HFFc6 (cell line): ENCODE data around the gene FCHO1. TPM values are rescaled to one million over a fixed set of nuclear protein-coding genes. Genes with fewer than 3 reads are reported as not detected.

Experiments
- DNase-seq: peaks from one replicate; pipeline ENCODE4 v3.0.0-alpha.2; 2018
- H3K27ac Mint-ChIP-seq: 2 replicates; pipeline ENCODE4 v1.8.0; 2020; ENCODE audit warnings: mild to moderate bottlenecking, mixed read lengths
- H3K27me3 Mint-ChIP-seq: 2 replicates; pipeline ENCODE4 v1.8.0; 2021; ENCODE audit warnings: mild to moderate bottlenecking, moderate library complexity, mixed read lengths; ENCODE audit not compliant: insufficient read depth
- H3K36me3 Mint-ChIP-seq: 2 replicates; pipeline ENCODE4 v1.8.0; 2021; ENCODE audit warnings: low read depth, mixed read lengths
- H3K4me1 Mint-ChIP-seq: 2 replicates; pipeline ENCODE4 v1.8.0; 2020; ENCODE audit warnings: low read depth, mixed read lengths
- H3K4me3 Mint-ChIP-seq: 2 replicates; pipeline ENCODE4 v1.8.0; 2020; ENCODE audit warnings: mild to moderate bottlenecking, moderate library complexity, mixed read lengths
- H3K9me3 Mint-ChIP-seq: 2 replicates; pipeline ENCODE4 v1.8.0; 2020; ENCODE audit warnings: mild to moderate bottlenecking, mixed read lengths
- CTCF ChIP-seq: fragments of 200-600 bp; sonication (generic); IDR thresholded peaks from 2 replicates; pipeline ENCODE4 v1.5.0; 2021; ENCODE audit warnings: antibody characterized with exemption, mild to moderate bottlenecking
- total RNA-seq, 6 experiments: library from RNA; stranded (reverse); fragmentation: NEBNext Ultra II Directional; extraction: Animal tissue kit (Norgen Biotek cat#: 25700); gene quantifications; 2 replicates in 1 of 6; 3 replicates in 5 of 6; pipeline ENCODE4 v1.2.3, GENCODE V29; 2021

Gene FCHO1
- total RNA-seq, 6 experiments from 2014 or later, result 0.31 to 1.1 (median 0.40) TPM

GRCh38 chr19:17737690-17738153, 13.6 kb upstream of the FCHO1 start:
- Mint-ChIP-seq H3K9me3 (no peaks in the 10 kb centered on the region), H3K4me3 (no peak overlapping the region), H3K4me1 (no peaks in the 10 kb centered on the region; the same call in 1 of the 2 replicates), H3K27me3 (peaks cover 2% of the 10 kb centered on the region; the same call in 1 of the 2 replicates), H3K36me3 (peaks cover 5% of the 10 kb centered on the region; the same call in 1 of the 2 replicates), H3K27ac (no peak overlapping the region)
- peak; percentile 6 for DNase-seq
- no peak for TF ChIP-seq CTCF

GRCh38 chr19:17739121-17739875, 12.0 kb upstream of the FCHO1 start:
- Mint-ChIP-seq H3K27me3 (peaks cover 2% of the 10 kb centered on the region; the same call in 1 of the 2 replicates), H3K9me3 (no peaks in the 10 kb centered on the region), H3K36me3 (no peaks in the 10 kb centered on the region), H3K4me1 (no peaks in the 10 kb centered on the region), H3K27ac (no peak overlapping the region), H3K4me3 (no peak overlapping the region)
- no peak for DNase-seq
- no peak for TF ChIP-seq CTCF

- no peaks in the 10 kb centered on the region for H3K36me3 Mint-ChIP-seq
- H3K27me3 Mint-ChIP-seq, result peaks cover 2% of the 10 kb centered on the region; the same call in 1 of the 2 replicates
- no peak for DNase-seq
- no peak overlapping the region for H3K27ac Mint-ChIP-seq
- H3K4me3 Mint-ChIP-seq, result no peak overlapping the region
- no peak for TF ChIP-seq CTCF
- H3K4me1 Mint-ChIP-seq, result no peaks in the 10 kb centered on the region
- no peaks in the 10 kb centered on the region for H3K9me3 Mint-ChIP-seq
These were observed 9.8 kb upstream of the FCHO1 start for GRCh38 chr19:17741456-17741855.

GRCh38 chr19:17743874-17744580, 7.2 kb upstream of the FCHO1 start:
- Mint-ChIP-seq H3K4me1 (no peaks in the 10 kb centered on the region), H3K9me3 (no peaks in the 10 kb centered on the region), H3K36me3 (no peaks in the 10 kb centered on the region), H3K27ac (peak overlapping the region; percentile 73; the same call in 1 of the 2 replicates), H3K4me3 (no peak overlapping the region), H3K27me3 (peaks cover 2% of the 10 kb centered on the region; the same call in 1 of the 2 replicates)
- DNase-seq, result peak; percentile 47
- TF ChIP-seq CTCF, result no peak

DNA sequence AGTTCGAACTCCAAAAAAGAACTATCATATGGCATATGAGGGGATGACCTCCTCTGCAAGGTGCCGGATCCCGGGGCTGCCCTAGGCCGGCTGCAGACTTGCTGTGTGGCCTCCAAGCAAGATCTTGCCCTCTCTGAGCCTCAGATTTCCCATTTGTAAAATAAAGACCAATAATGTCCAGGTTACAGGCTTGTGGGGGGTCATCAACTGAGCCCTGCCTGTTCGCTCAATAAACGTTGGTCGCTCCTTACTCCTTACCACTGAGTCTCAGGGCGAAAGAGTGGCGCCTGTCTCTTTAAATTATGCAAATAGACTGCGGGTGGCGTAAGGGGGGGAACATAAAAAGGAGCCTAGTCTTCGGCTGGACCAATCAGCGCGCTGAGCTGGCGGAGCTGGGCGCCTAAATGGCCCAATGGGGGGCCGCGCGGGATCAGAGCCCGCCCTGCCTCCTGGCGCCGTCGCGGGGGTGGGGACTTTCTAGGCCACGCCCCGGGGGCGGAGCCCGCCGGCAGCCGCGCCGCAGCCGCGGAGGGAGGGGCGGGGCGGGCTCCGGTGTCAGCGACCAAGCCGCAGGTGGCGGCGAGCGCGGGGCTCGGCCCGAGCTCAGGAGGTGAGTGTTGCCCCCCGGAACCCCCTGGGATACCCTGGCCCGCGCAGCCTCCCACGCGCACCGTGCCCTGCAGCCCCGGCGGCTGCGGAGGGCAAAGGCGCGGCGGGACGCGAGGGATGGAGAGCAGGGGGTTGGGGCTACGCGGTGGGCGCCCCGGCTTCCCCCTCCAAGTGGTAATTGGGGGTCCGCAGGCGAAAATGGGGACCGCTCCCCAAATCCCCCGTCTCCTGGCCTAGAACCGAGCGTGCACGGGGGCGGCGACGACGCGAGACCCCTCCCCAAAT, 3.8 kb upstream of the FCHO1 start:
- H3K27me3 Mint-ChIP-seq, result no peaks in the 10 kb centered on the region; the same call in 1 of the 2 replicates
- no peaks in the 10 kb centered on the region for H3K4me1 Mint-ChIP-seq
- no peak overlapping the region for H3K27ac Mint-ChIP-seq
- no peaks in the 10 kb centered on the region for H3K36me3 Mint-ChIP-seq
- no peak for TF ChIP-seq CTCF
- H3K9me3 Mint-ChIP-seq, result no peaks in the 10 kb centered on the region
- DNase-seq, result peak; percentile 75
- H3K4me3 Mint-ChIP-seq, result no peak overlapping the region
